NCI-H187 treated with DMSO at 0.1 percent for 48 hours (cell line): ENCODE measurements around the gene TAS2R60.
"Not testable (repeated sequence)": the region's sequence is repeated elsewhere in the genome, so short reads cannot be mapped to it uniquely, and the experiment has no call there.

Source experiments
- DNase-seq: peaks from one replicate; lab custom pipeline; 2025; lab: John Stamatoyannopoulos, UW

The TAS2R60 gene

GRCh38 chr7:143444063-143444782, 970 bp downstream of the TAS2R60 start:
- DNase-seq, result no peak

GRCh38 chr7:143444785-143445184, 1.5 kb downstream of the TAS2R60 start:
- no peak for DNase-seq

GRCh38 chr7:143447466-143447865, 4.2 kb downstream of the TAS2R60 start:
- DNase-seq, result no peak

GRCh38 chr7:143448429-143448828, 5.2 kb downstream of the TAS2R60 start:
- DNase-seq, result no peak

- DNase-seq, result no peak
These were observed 6.5 kb downstream of the TAS2R60 start for GRCh38 chr7:143449793-143450192.

- DNase-seq, result no peak
These were observed 7.9 kb downstream of the TAS2R60 start for GRCh38 chr7:143451122-143451521.

GRCh38 chr7:143451746-143452145, 8.5 kb downstream of the TAS2R60 start:
- DNase-seq, result no peak

GRCh38 chr7:143452495-143452894, 9.2 kb downstream of the TAS2R60 start:
- no peak for DNase-seq

- no peak for DNase-seq
These were observed 10.9 kb downstream of the TAS2R60 start for GRCh38 chr7:143454091-143454680.

GRCh38 chr7:143455491-143455890, 12.2 kb downstream of the TAS2R60 start:
- DNase-seq, result no peak

GRCh38 chr7:143455942-143456341, 12.7 kb downstream of the TAS2R60 start:
- DNase-seq, result no peak

- DNase-seq, result no peak
These were observed 13.9 kb downstream of the TAS2R60 start for GRCh38 chr7:143456992-143457793.

GRCh38 chr7:143458263-143458662, 15.0 kb downstream of the TAS2R60 start:
- no peak for DNase-seq

- DNase-seq, result no peak
These were observed 15.4 kb downstream of the TAS2R60 start for GRCh38 chr7:143458681-143459080.

GRCh38 chr7:143459359-143459758, 16.1 kb downstream of the TAS2R60 start:
- no peak for DNase-seq

GRCh38 chr7:143460271-143460979, 17.2 kb downstream of the TAS2R60 start:
- DNase-seq, result no peak

GRCh38 chr7:143462045-143462444, 18.8 kb downstream of the TAS2R60 start:
- DNase-seq, result no peak

GRCh38 chr7:143463556-143463955, 20.3 kb downstream of the TAS2R60 start:
- DNase-seq, result no peak

- DNase-seq, result no peak
These were observed 20.7 kb downstream of the TAS2R60 start for GRCh38 chr7:143463957-143464356.

GRCh38 chr7:143467724-143468123, 24.5 kb downstream of the TAS2R60 start:
- DNase-seq, result no peak

- not testable (repeated sequence) for DNase-seq
These were observed 28.9 kb downstream of the TAS2R60 start for GRCh38 chr7:143472071-143472689.
